ENCODE measurements around the gene IGSF22.

- TF ChIP-seq CTCF (IDR thresholded peaks at IDR 0.05; ENCODE audit: control extremely low read depth in 1 of 3, insufficient read depth in 1 of 3, low read depth in 1 of 3, low read length in 3 of 3) (no peak), NRF1 (IDR thresholded peaks at IDR 0.05; ENCODE audit: low read depth, low read length) (no peak), SIN3A (conservative IDR thresholded peaks at IDR 0.05 in 1 of 2, IDR thresholded peaks at IDR 0.05 in 1 of 2; ENCODE audit: low read depth in 1 of 2, low read length in 2 of 2) (no peak), MAX (IDR thresholded peaks at IDR 0.05) (no peak), POLR2A (IDR thresholded peaks at IDR 0.05; ENCODE audit: control extremely low read depth in 1 of 2, low read depth in 2 of 2, low read length in 2 of 2) (no peak), E2F6 (IDR thresholded peaks at IDR 0.05) (no peak), EP300 (IDR thresholded peaks at IDR 0.05; ENCODE audit: borderline replicate concordance in 1 of 2, low read depth in 2 of 2, low read length in 2 of 2) (no peak), SRF (IDR thresholded peaks at IDR 0.05; ENCODE audit: low read depth, low read length) (no peak), CHD2 (IDR thresholded peaks at IDR 0.05; ENCODE audit: low read length) (no peak)
These were observed 7.2 kb upstream of the IGSF22 start for GRCh38 chr11:18733202-18733601.
